HCT116 (cell line): Measurements from ENCODE around the gene C2CD2.

ENCODE experiments used
- CTCF ChIP-seq, 3 experiments: fragments of 200-600 bp in 1 of 3; sonication (generic) in 1 of 3; IDR thresholded peaks in 2 of 3; conservative IDR thresholded peaks in 1 of 3; 2 replicates each; pipeline ENCODE4 v1.5.1; 2012 to 2017; ENCODE audit warnings: low read depth in 2 of 3, low read length in 2 of 3, antibody characterized with exemption in 1 of 3, borderline replicate concordance in 1 of 3, control low read depth in 1 of 3, mild to moderate bottlenecking in 1 of 3, mixed read lengths in 1 of 3, mixed run types in 1 of 3, moderate library complexity in 1 of 3; ENCODE audit not compliant: insufficient read depth in 1 of 3
- MAX ChIP-seq: IDR thresholded peaks from 2 replicates; pipeline ENCODE4 v1.6.1; 2012
- POLR2AphosphoS5 ChIP-seq: IDR thresholded peaks from 2 replicates; pipeline ENCODE4 v1.6.1; 2011; ENCODE audit warnings: mild to moderate bottlenecking, low read depth, low read length, moderate library complexity
- ZBTB33 ChIP-seq: IDR thresholded peaks from 2 replicates; pipeline ENCODE4 v1.6.1; 2011; ENCODE audit warnings: mild to moderate bottlenecking, low read length, moderate library complexity; ENCODE audit not compliant: insufficient replicate concordance; ENCODE audit errors: extremely low read depth

- TF ChIP-seq MAX: no peak
- TF ChIP-seq CTCF (IDR thresholded peaks at IDR 0.05 in 2 of 3, conservative IDR thresholded peaks at IDR 0.05 in 1 of 3; ENCODE audit: borderline replicate concordance in 1 of 3, insufficient read depth in 1 of 3, low read depth in 2 of 3, low read length in 2 of 3): no peak
- TF ChIP-seq ZBTB33: no peak
- no peak for TF ChIP-seq POLR2AphosphoS5
These were observed 48.7 kb upstream of the C2CD2 start for GRCh38 chr21:42002421-42002958.
